C4-2B (cell line): ENCODE data around the gene NR2F1-AS1.

Source experiments
- CTCF ChIP-seq: fragments of 450-650 bp; conservative IDR thresholded peaks from 2 replicates; pipeline ENCODE4 v1.5.1; 2017; ENCODE audit warnings: mild to moderate bottlenecking
- ZFX ChIP-seq: fragments of 450-650 bp; IDR thresholded peaks from 2 replicates; pipeline ENCODE4 v1.6.1; 2017

DNA sequence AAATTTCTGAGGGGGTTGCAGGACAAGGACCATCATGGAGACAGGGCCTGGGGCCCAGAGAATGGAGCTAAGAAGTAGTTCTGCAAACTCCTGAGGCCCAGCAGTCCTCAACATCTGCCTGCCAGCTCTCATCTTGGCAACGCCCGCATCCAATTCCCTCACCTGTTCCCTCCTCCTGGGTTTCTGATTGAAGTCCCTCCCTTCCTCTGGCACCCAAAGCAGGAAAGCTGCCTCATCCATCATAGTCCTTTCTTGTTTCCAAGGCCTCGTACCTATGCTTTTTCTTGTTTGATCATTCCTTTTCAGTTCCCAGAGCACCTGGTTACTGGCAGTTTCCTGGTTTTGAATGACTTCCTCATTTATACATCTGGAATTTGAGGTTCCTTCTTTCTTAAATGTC lies 181.3 kb downstream of the NR2F1-AS1 start:
- TF ChIP-seq CTCF (no peak), ZFX (no peak)
